ENCODE measurements around the gene ZNG1F.
"Not testable (repeated sequence)": the region's sequence is repeated elsewhere in the genome, so short reads cannot be mapped to it uniquely, and the experiment has no call there.

Gene ZNG1F

GRCh38 chr9:41113348-41113747 is 75.8 kb downstream of the ZNG1F start:
- H3K56ac ChIP-seq (ENCODE audit: low read length); H3K4me3 ChIP-seq (ENCODE audit: low read length); H4K5ac ChIP-seq (ENCODE audit: low read length); H3K18ac ChIP-seq (ENCODE audit: low read length); H3K4ac ChIP-seq (ENCODE audit: low read depth, low read length); H3K4me2 ChIP-seq (ENCODE audit: low read length); H3K36me3 ChIP-seq (ENCODE audit: control insufficient read depth, insufficient read depth, low read length); H2BK5ac ChIP-seq (ENCODE audit: low read length); H3K79me1 ChIP-seq (ENCODE audit: low read length); H2AK5ac ChIP-seq (ENCODE audit: low read length); H3K79me2 ChIP-seq (ENCODE audit: control insufficient read depth, insufficient read depth, low read length); H2BK120ac ChIP-seq (ENCODE audit: low read depth, low read length); DNase-seq; H3K23ac ChIP-seq (ENCODE audit: low read length); H3K4me1 ChIP-seq (ENCODE audit: control insufficient read depth, low read depth, low read length); H4K8ac ChIP-seq (ENCODE audit: low read depth, low read length); H2BK15ac ChIP-seq (replicated peaks; ENCODE audit: low read depth); H3K9ac ChIP-seq (ENCODE audit: low read length); H3K27me3 ChIP-seq (ENCODE audit: insufficient read depth, low read length, poor library complexity); H3K27ac ChIP-seq (ENCODE audit: low read depth, low read length): not testable (repeated sequence)
- WGBS (ENCODE audit: extremely low coverage, insufficient coverage, low lambda C conversion rate), result no CpG with 5 or more reads among the region's 14 CpGs

GRCh38 chr9:41111414-41111813 is 77.7 kb downstream of the ZNG1F start:
- DNase-seq, result not testable (repeated sequence)

GRCh38 chr9:41110913-41111312 is 78.2 kb downstream of the ZNG1F start:
- not testable (repeated sequence) for H3K4me1 ChIP-seq (ENCODE audit: control insufficient read depth, low read depth, low read length); H3K23ac ChIP-seq (ENCODE audit: low read length); DNase-seq; H3K27ac ChIP-seq (ENCODE audit: low read depth, low read length); H3K56ac ChIP-seq (ENCODE audit: low read length); H3K79me1 ChIP-seq (ENCODE audit: low read length); H2BK5ac ChIP-seq (ENCODE audit: low read length); H4K8ac ChIP-seq (ENCODE audit: low read depth, low read length); H2AK5ac ChIP-seq (ENCODE audit: low read length); H3K4me3 ChIP-seq (ENCODE audit: low read length); H3K27me3 ChIP-seq (ENCODE audit: insufficient read depth, low read length, poor library complexity); H4K5ac ChIP-seq (ENCODE audit: low read length); H3K4me2 ChIP-seq (ENCODE audit: low read length); H3K36me3 ChIP-seq (ENCODE audit: control insufficient read depth, insufficient read depth, low read length); H3K18ac ChIP-seq (ENCODE audit: low read length); H3K4ac ChIP-seq (ENCODE audit: low read depth, low read length); H3K9ac ChIP-seq (ENCODE audit: low read length); H2BK120ac ChIP-seq (ENCODE audit: low read depth, low read length); H2BK15ac ChIP-seq (replicated peaks; ENCODE audit: low read depth); H3K79me2 ChIP-seq (ENCODE audit: control insufficient read depth, insufficient read depth, low read length)
- WGBS (ENCODE audit: extremely low coverage, insufficient coverage, low lambda C conversion rate), result no CpG with 5 or more reads among the region's 10 CpGs

More at GRCh38 chr9:41111414-41111813, 77.7 kb downstream of the ZNG1F start:
- not testable (repeated sequence) for H3K27me3 ChIP-seq (ENCODE audit: insufficient read depth, low read length, poor library complexity); H4K5ac ChIP-seq (ENCODE audit: low read length); H2BK15ac ChIP-seq (replicated peaks; ENCODE audit: low read depth); H3K4ac ChIP-seq (ENCODE audit: low read depth, low read length); H3K79me2 ChIP-seq (ENCODE audit: control insufficient read depth, insufficient read depth, low read length); H2BK5ac ChIP-seq (ENCODE audit: low read length); H3K36me3 ChIP-seq (ENCODE audit: control insufficient read depth, insufficient read depth, low read length); H3K4me1 ChIP-seq (ENCODE audit: control insufficient read depth, low read depth, low read length); H3K4me3 ChIP-seq (ENCODE audit: low read length); H4K8ac ChIP-seq (ENCODE audit: low read depth, low read length); H3K23ac ChIP-seq (ENCODE audit: low read length); H3K18ac ChIP-seq (ENCODE audit: low read length); H3K56ac ChIP-seq (ENCODE audit: low read length); H3K4me2 ChIP-seq (ENCODE audit: low read length); H2BK120ac ChIP-seq (ENCODE audit: low read depth, low read length); H3K9ac ChIP-seq (ENCODE audit: low read length); H3K79me1 ChIP-seq (ENCODE audit: low read length); H2AK5ac ChIP-seq (ENCODE audit: low read length); H3K27ac ChIP-seq (ENCODE audit: low read depth, low read length)
- no CpG with 5 or more reads among the region's 12 CpGs for WGBS (ENCODE audit: extremely low coverage, insufficient coverage, low lambda C conversion rate)

- H3K4me2 ChIP-seq (ENCODE audit: low read length); H3K4ac ChIP-seq (ENCODE audit: low read depth, low read length); H3K27me3 ChIP-seq (ENCODE audit: insufficient read depth, low read length, poor library complexity); H2BK15ac ChIP-seq (replicated peaks; ENCODE audit: low read depth); H3K4me1 ChIP-seq (ENCODE audit: control insufficient read depth, low read depth, low read length); H3K56ac ChIP-seq (ENCODE audit: low read length); DNase-seq; H3K79me2 ChIP-seq (ENCODE audit: control insufficient read depth, insufficient read depth, low read length); H3K79me1 ChIP-seq (ENCODE audit: low read length); H3K36me3 ChIP-seq (ENCODE audit: control insufficient read depth, insufficient read depth, low read length); H4K8ac ChIP-seq (ENCODE audit: low read depth, low read length); H3K18ac ChIP-seq (ENCODE audit: low read length); H2BK120ac ChIP-seq (ENCODE audit: low read depth, low read length); H3K9ac ChIP-seq (ENCODE audit: low read length); H2BK5ac ChIP-seq (ENCODE audit: low read length); H2AK5ac ChIP-seq (ENCODE audit: low read length); H3K4me3 ChIP-seq (ENCODE audit: low read length); H4K5ac ChIP-seq (ENCODE audit: low read length); H3K23ac ChIP-seq (ENCODE audit: low read length); H3K27ac ChIP-seq (ENCODE audit: low read depth, low read length): not testable (repeated sequence)
- WGBS (ENCODE audit: extremely low coverage, insufficient coverage, low lambda C conversion rate), result no CpG with 5 or more reads among the region's 13 CpGs
Measured at GRCh38 chr9:41109253-41109652, 79.9 kb downstream of the ZNG1F start.

GRCh38 chr9:41108816-41109215 is 80.3 kb downstream of the ZNG1F start:
- not testable (repeated sequence) for H3K23ac ChIP-seq (ENCODE audit: low read length); H2AK5ac ChIP-seq (ENCODE audit: low read length); H3K4me3 ChIP-seq (ENCODE audit: low read length); DNase-seq; H3K4ac ChIP-seq (ENCODE audit: low read depth, low read length); H4K5ac ChIP-seq (ENCODE audit: low read length); H3K79me1 ChIP-seq (ENCODE audit: low read length); H3K18ac ChIP-seq (ENCODE audit: low read length); H3K79me2 ChIP-seq (ENCODE audit: control insufficient read depth, insufficient read depth, low read length); H3K27ac ChIP-seq (ENCODE audit: low read depth, low read length); H3K9ac ChIP-seq (ENCODE audit: low read length); H3K36me3 ChIP-seq (ENCODE audit: control insufficient read depth, insufficient read depth, low read length); H3K4me2 ChIP-seq (ENCODE audit: low read length); H2BK15ac ChIP-seq (replicated peaks; ENCODE audit: low read depth); H2BK5ac ChIP-seq (ENCODE audit: low read length); H3K4me1 ChIP-seq (ENCODE audit: control insufficient read depth, low read depth, low read length); H4K8ac ChIP-seq (ENCODE audit: low read depth, low read length); H3K56ac ChIP-seq (ENCODE audit: low read length); H2BK120ac ChIP-seq (ENCODE audit: low read depth, low read length); H3K27me3 ChIP-seq (ENCODE audit: insufficient read depth, low read length, poor library complexity)
- WGBS (ENCODE audit: extremely low coverage, insufficient coverage, low lambda C conversion rate), result no CpG with 5 or more reads among the region's 22 CpGs

- H2BK120ac ChIP-seq (ENCODE audit: low read depth, low read length); H3K27ac ChIP-seq (ENCODE audit: low read depth, low read length); H2BK5ac ChIP-seq (ENCODE audit: low read length); H3K79me1 ChIP-seq (ENCODE audit: low read length); DNase-seq; H4K5ac ChIP-seq (ENCODE audit: low read length); H3K23ac ChIP-seq (ENCODE audit: low read length); H3K4me2 ChIP-seq (ENCODE audit: low read length); H3K79me2 ChIP-seq (ENCODE audit: control insufficient read depth, insufficient read depth, low read length); H2AK5ac ChIP-seq (ENCODE audit: low read length); H3K18ac ChIP-seq (ENCODE audit: low read length); H3K36me3 ChIP-seq (ENCODE audit: control insufficient read depth, insufficient read depth, low read length); H3K9ac ChIP-seq (ENCODE audit: low read length); H3K4me3 ChIP-seq (ENCODE audit: low read length); H3K27me3 ChIP-seq (ENCODE audit: insufficient read depth, low read length, poor library complexity); H2BK15ac ChIP-seq (replicated peaks; ENCODE audit: low read depth); H3K56ac ChIP-seq (ENCODE audit: low read length); H3K4ac ChIP-seq (ENCODE audit: low read depth, low read length); H4K8ac ChIP-seq (ENCODE audit: low read depth, low read length); H3K4me1 ChIP-seq (ENCODE audit: control insufficient read depth, low read depth, low read length): not testable (repeated sequence)
- no CpG with 5 or more reads among the region's 34 CpGs for WGBS (ENCODE audit: extremely low coverage, insufficient coverage, low lambda C conversion rate)
Measured at GRCh38 chr9:41106472-41107116, 82.5 kb downstream of the ZNG1F start.

Measured in mesendoderm (in vitro differentiated cells).